Neural progenitor cell (in vitro differentiated cells): Measurements from ENCODE around the gene CCR2. TPM values are rescaled to one million over a fixed set of nuclear protein-coding genes. Genes with fewer than 3 reads are reported as not detected.

Experiments used
- DNase-seq: peaks from one replicate; pipeline ENCODE4 v3.0.0-alpha.2; 2016; ENCODE audit warnings: low spot score
- H2AFZ ChIP-seq: fragments of 200-600 bp; sonication (generic); replicated peaks from 2 replicates; pipeline ENCODE4 v1.6.1; 2016; ENCODE audit warnings: antibody characterized with exemption
- H3F3A ChIP-seq: fragments of 200-600 bp; sonication (generic); 2 replicates; pipeline ENCODE4 v1.6.1; 2016; ENCODE audit warnings: antibody characterized with exemption, low read depth
- H3K27ac ChIP-seq: fragments of 200-600 bp; sonication (generic); 2 replicates; pipeline ENCODE4 v1.5.1; 2016; ENCODE audit warnings: mild to moderate bottlenecking
- H3K27me3 ChIP-seq: fragments of 200-600 bp; sonication (generic); 2 replicates; pipeline ENCODE4 v1.6.1; 2016; ENCODE audit warnings: mild to moderate bottlenecking, moderate library complexity
- H3K36me3 ChIP-seq: fragments of 200-600 bp; sonication (generic); 2 replicates; pipeline ENCODE4 v1.5.1; 2016
- H3K4me1 ChIP-seq: fragments of 200-600 bp; sonication (generic); 2 replicates; pipeline ENCODE4 v1.6.1; 2016; ENCODE audit warnings: mixed run types
- H3K4me2 ChIP-seq: fragments of 200-600 bp; sonication (generic); 2 replicates; pipeline ENCODE4 v1.6.1; 2016
- H3K4me3 ChIP-seq: fragments of 200-600 bp; sonication (generic); 2 replicates; pipeline ENCODE4 v1.5.1; 2016
- H3K79me2 ChIP-seq: fragments of 200-600 bp; sonication (generic); 2 replicates; pipeline ENCODE4 v1.6.1; 2016; ENCODE audit warnings: low read depth
- H3K9ac ChIP-seq: fragments of 200-600 bp; sonication (generic); 2 replicates; pipeline ENCODE4 v1.6.1; 2016
- H3K9me3 ChIP-seq: fragments of 200-600 bp; sonication (generic); 2 replicates; pipeline ENCODE4 v1.5.1; 2016; ENCODE audit warnings: low read depth
- H4K20me1 ChIP-seq: fragments of 200-600 bp; sonication (generic); 2 replicates; pipeline ENCODE4 v1.6.1; 2016; ENCODE audit warnings: low read depth
- H3K27ac Mint-ChIP-seq: 3 replicates; pipeline ENCODE4 v1.8.0; 2021; ENCODE audit warnings: mixed read lengths
- H3K27me3 Mint-ChIP-seq: 2 replicates; pipeline ENCODE4 v1.8.0; 2022; ENCODE audit warnings: low read depth, mild to moderate bottlenecking, inconsistent platforms, moderate library complexity, mixed read lengths; ENCODE audit not compliant: insufficient read depth
- H3K36me3 Mint-ChIP-seq: 3 replicates; pipeline ENCODE4 v1.8.0; 2021; ENCODE audit warnings: mixed read lengths
- H3K4me1 Mint-ChIP-seq: 3 replicates; pipeline ENCODE4 v1.8.0; 2021; ENCODE audit warnings: mixed read lengths
- H3K4me3 Mint-ChIP-seq: 3 replicates; pipeline ENCODE4 v1.8.0; 2021; ENCODE audit warnings: mild to moderate bottlenecking, moderate library complexity, mixed read lengths
- H3K9me3 Mint-ChIP-seq: 3 replicates; pipeline ENCODE4 v1.8.0; 2020; ENCODE audit warnings: mixed read lengths
- EZH2 ChIP-seq: fragments of 200-600 bp; sonication (generic); IDR thresholded peaks from 2 replicates; pipeline ENCODE4 v1.6.1; 2017; ENCODE audit warnings: antibody characterized with exemption, mild to moderate bottlenecking, moderate library complexity
- EZH2phosphoT487 ChIP-seq: fragments of 200-600 bp; sonication (generic); IDR thresholded peaks from 2 replicates; pipeline ENCODE4 v1.6.1; 2017; ENCODE audit warnings: antibody characterized with exemption
- total RNA-seq: library from RNA; depleted of rRNA; stranded (reverse); fragments of >200 nt; gene quantifications from 2 replicates; pipeline ENCODE4 v1.2.3, GENCODE V29; 2015; ENCODE audit warnings: low replicate concordance
- TF ChIP-seq, protein P1 (sequence below): fragments of 200-600 bp; sonication (generic); IDR thresholded peaks from 2 replicates; pipeline ENCODE4 v1.5.1; 2017; ENCODE audit warnings: antibody characterized with exemption, mild to moderate bottlenecking

The CCR2 gene
- not detected in 2 replicates for total RNA-seq

DNA sequence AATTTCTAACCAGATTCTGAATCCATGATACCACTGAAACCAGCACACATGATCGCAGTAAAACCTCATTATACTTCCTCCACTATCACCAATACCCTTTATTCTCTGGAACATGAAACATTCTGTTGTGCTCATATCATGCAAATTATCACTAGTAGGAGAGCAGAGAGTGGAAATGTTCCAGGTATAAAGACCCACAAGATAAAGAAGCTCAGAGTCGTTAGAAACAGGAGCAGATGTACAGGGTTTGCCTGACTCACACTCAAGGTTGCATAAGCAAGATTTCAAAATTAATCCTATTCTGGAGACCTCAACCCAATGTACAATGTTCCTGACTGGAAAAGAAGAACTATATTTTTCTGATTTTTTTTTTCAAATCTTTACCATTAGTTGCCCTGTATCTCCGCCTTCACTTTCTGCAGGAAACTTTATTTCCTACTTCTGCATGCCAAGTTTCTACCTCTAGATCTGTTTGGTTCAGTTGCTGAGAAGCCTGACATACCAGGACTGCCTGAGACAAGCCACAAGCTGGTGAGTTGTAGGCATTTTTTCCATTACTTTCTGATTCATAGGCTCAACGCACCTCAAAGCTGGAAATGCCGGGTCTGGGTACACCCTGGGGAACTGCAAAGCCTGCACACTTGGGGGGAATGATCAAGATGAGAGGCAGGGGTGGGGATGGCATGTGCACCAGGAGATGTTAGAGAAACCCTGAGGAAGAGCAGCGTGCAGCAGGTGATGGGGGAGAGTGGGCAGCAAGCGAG, at the start of gene CCR2:
CCR2 (plus strand) TSS at position 465 of the 764 bp plus-strand sequence. CDS start 3,417 bp downstream, outside the sequence.
- Histone ChIP-seq H3K4me3 (no peak within 1 kb of the TSS), H2AFZ (no peak within 1 kb of the TSS), H3K9ac (no peak within 1 kb of the TSS), H3K36me3 (no peaks in the 10 kb centered on the region), H3F3A (no peaks in the 10 kb centered on the region), H3K9me3 (no peaks in the 10 kb centered on the region), H3K27ac (no peak within 1 kb of the TSS), H3K4me1 (no peaks in the 10 kb centered on the region), H3K4me2 (no peak within 1 kb of the TSS), H3K27me3 (no peaks in the 10 kb centered on the region), H3K79me2 (no peaks in the 10 kb centered on the region), H4K20me1 (no peaks in the 10 kb centered on the region)
- Mint-ChIP-seq H3K4me1 (peaks cover 2% of the 10 kb centered on the region), H3K36me3 (no peaks in the 10 kb centered on the region), H3K27ac (no peak within 1 kb of the TSS), H3K27me3 (peaks cover 3% of the 10 kb centered on the region), H3K4me3 (no peak within 1 kb of the TSS), H3K9me3 (no peaks in the 10 kb centered on the region)
- TF ChIP-seq, protein P1, sequence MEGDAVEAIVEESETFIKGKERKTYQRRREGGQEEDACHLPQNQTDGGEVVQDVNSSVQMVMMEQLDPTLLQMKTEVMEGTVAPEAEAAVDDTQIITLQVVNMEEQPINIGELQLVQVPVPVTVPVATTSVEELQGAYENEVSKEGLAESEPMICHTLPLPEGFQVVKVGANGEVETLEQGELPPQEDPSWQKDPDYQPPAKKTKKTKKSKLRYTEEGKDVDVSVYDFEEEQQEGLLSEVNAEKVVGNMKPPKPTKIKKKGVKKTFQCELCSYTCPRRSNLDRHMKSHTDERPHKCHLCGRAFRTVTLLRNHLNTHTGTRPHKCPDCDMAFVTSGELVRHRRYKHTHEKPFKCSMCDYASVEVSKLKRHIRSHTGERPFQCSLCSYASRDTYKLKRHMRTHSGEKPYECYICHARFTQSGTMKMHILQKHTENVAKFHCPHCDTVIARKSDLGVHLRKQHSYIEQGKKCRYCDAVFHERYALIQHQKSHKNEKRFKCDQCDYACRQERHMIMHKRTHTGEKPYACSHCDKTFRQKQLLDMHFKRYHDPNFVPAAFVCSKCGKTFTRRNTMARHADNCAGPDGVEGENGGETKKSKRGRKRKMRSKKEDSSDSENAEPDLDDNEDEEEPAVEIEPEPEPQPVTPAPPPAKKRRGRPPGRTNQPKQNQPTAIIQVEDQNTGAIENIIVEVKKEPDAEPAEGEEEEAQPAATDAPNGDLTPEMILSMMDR = no peak
- TF ChIP-seq EZH2phosphoT487 (no peak), EZH2 (no peak)
- no peak for DNase-seq

DNA sequence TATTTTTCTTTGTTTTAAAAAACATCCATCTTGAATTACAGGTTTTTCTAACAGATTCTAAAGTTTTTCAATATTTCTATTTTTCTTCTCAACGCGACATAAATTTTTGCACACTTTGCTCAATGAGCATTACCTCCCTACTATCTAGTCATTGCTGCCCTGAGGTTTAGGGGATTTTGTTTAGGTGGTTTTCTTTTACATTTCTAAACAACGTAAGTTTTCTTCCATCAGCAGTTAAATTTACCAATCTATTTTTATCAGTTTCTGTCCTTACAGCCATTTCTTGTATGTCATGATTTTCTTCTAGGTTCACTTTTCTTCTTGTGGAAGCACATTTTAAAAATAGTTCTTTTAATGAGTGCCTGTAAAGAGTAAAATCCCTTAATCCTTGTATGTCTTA, 49.2 kb upstream of the CCR2 start:
- no peaks in the 10 kb centered on the region for H3K4me1 ChIP-seq
- H3K9ac ChIP-seq = no peak overlapping the region
- H3K9me3 ChIP-seq = no peaks in the 10 kb centered on the region
- no peaks in the 10 kb centered on the region for H3F3A ChIP-seq
- Mint-ChIP-seq H3K4me1 (no peaks in the 10 kb centered on the region), H3K4me3 (no peak overlapping the region), H3K9me3 (no peaks in the 10 kb centered on the region), H3K27ac (no peak overlapping the region), H3K27me3 (no peaks in the 10 kb centered on the region), H3K36me3 (no peaks in the 10 kb centered on the region)
- H3K79me2 ChIP-seq = no peaks in the 10 kb centered on the region
- no peak for DNase-seq
- no peak overlapping the region for H3K4me2 ChIP-seq
- TF ChIP-seq EZH2phosphoT487 (no peak), EZH2 (no peak)
- TF ChIP-seq, protein P1 = no peak
- no peaks in the 10 kb centered on the region for H3K36me3 ChIP-seq
- H4K20me1 ChIP-seq = no peaks in the 10 kb centered on the region
- no peak overlapping the region for H2AFZ ChIP-seq
- no peak overlapping the region for H3K27ac ChIP-seq
- H3K4me3 ChIP-seq = no peak overlapping the region
- H3K27me3 ChIP-seq = no peaks in the 10 kb centered on the region

DNA sequence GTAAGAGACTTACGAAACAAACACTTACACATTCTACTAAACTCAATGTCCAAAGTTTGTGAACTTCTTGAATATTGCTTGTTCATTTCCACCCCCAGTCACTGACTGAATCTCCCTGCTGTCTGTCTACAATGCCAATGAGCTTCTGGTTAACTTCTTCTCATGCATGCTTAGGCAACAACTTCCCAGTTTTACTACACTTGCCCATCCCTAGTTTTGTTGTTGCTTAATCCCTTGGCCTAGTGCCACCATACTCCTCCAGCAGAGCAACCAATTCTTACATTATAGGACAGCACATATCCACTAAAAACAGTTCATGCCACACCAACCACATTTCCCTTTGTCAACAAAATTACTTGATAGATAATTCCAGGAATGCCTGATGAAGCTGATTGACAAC, 40.9 kb upstream of the CCR2 start:
- Histone ChIP-seq H3K27me3 (no peaks in the 10 kb centered on the region), H3K9ac (no peak overlapping the region), H2AFZ (no peak overlapping the region), H3K36me3 (no peaks in the 10 kb centered on the region), H4K20me1 (no peaks in the 10 kb centered on the region), H3K27ac (no peak overlapping the region), H3K79me2 (no peaks in the 10 kb centered on the region), H3K4me1 (no peaks in the 10 kb centered on the region), H3K4me3 (no peak overlapping the region), H3F3A (no peaks in the 10 kb centered on the region), H3K9me3 (no peaks in the 10 kb centered on the region), H3K4me2 (no peak overlapping the region)
- no peaks in the 10 kb centered on the region for H3K9me3 Mint-ChIP-seq
- peaks cover 2% of the 10 kb centered on the region for H3K27me3 Mint-ChIP-seq
- no peak for DNase-seq
- H3K4me1 Mint-ChIP-seq = peaks cover 5% of the 10 kb centered on the region
- H3K36me3 Mint-ChIP-seq = no peaks in the 10 kb centered on the region
- H3K4me3 Mint-ChIP-seq = no peak overlapping the region
- TF ChIP-seq, protein P1 = no peak
- TF ChIP-seq EZH2phosphoT487 (no peak), EZH2 (no peak)
- H3K27ac Mint-ChIP-seq = no peak overlapping the region
